HL-60 (cell line): Measurements from ENCODE around the gene M1AP.

Experiments used
- CTCF ChIP-seq: IDR thresholded peaks from one replicate; pipeline ENCODE4 v1.5.1; 2011; ENCODE audit warnings: low read length, control low read depth, inconsistent platforms; ENCODE audit not compliant: insufficient read depth
- POLR2AphosphoS5 ChIP-seq: IDR thresholded peaks from 2 replicates; pipeline ENCODE4 v1.6.1; 2012; ENCODE audit warnings: low read depth
- REST ChIP-seq: IDR thresholded peaks from 2 replicates; pipeline ENCODE4 v1.6.1; 2012; ENCODE audit warnings: low read depth; ENCODE audit not compliant: insufficient replicate concordance
- SPI1 ChIP-seq: IDR thresholded peaks from 2 replicates; pipeline ENCODE4 v1.6.1; 2012; ENCODE audit warnings: low read depth, mild to moderate bottlenecking, borderline replicate concordance

- TF ChIP-seq CTCF (no peak), REST (no peak), POLR2AphosphoS5 (no peak), SPI1 (no peak)
These were observed 20.0 kb upstream of the M1AP start for GRCh38 chr2:74668087-74668486.
